Ovary (tissue), 3 donors: ENCODE results near the gene C10orf105.

Experiments
- EP300 ChIP-seq: sonication (generic); formaldehyde crosslinking; IDR thresholded peaks from one replicate; pipeline ENCODE4 v1.6.1; 2017; ENCODE audit warnings: antibody characterized with exemption
- TF ChIP-seq, protein P1 (sequence below), 3 donors: fragments of 450-650 bp in 2 of 3; fragments of 200-600 bp in 1 of 3; IDR thresholded peaks; one replicate each; pipeline versions ENCODE4 v1.5.1 to v1.8.0; 2016 to 2022; ENCODE audit warnings: antibody characterized with exemption in 3 of 3, mild to moderate bottlenecking in 1 of 3
- donor health status: DM: no; HTN: no; CAD: no.

DNA sequence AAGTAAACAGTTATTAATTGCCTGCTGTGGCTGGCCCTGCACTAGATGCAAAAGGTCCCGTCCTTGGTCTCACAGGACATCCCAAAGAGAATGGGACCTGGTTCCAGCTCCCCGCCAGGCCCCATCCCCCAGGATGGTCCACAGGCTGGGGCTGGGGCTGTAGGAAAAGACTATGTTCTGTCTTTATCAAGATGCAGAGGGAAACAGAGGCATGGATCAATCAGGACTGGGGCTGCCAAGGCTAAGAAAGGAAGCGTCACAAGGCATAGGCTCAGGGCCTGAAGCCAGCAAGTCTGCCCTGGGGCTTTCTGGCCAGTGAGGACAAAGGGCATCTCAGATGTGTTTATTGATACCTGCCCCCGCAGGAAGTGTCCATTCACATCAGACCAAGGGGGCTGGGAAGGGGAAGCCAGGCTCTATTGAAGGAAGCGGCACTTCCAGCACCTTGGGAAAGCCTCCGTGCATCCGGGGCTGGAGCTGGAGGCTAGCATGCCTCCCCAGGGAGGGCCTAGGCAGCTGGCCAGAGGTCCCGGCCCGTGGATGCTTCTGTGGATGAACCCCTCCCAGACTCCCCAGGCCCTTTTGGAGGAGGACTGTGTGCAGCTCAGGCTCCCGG is 48.0 kb upstream of the C10orf105 start:
- TF ChIP-seq, protein P1, sequence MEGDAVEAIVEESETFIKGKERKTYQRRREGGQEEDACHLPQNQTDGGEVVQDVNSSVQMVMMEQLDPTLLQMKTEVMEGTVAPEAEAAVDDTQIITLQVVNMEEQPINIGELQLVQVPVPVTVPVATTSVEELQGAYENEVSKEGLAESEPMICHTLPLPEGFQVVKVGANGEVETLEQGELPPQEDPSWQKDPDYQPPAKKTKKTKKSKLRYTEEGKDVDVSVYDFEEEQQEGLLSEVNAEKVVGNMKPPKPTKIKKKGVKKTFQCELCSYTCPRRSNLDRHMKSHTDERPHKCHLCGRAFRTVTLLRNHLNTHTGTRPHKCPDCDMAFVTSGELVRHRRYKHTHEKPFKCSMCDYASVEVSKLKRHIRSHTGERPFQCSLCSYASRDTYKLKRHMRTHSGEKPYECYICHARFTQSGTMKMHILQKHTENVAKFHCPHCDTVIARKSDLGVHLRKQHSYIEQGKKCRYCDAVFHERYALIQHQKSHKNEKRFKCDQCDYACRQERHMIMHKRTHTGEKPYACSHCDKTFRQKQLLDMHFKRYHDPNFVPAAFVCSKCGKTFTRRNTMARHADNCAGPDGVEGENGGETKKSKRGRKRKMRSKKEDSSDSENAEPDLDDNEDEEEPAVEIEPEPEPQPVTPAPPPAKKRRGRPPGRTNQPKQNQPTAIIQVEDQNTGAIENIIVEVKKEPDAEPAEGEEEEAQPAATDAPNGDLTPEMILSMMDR (IDR thresholded peaks at IDR 0.05) = no peak
- no peak for TF ChIP-seq EP300
